ENCODE results near the gene ODC1. TPM values are rescaled to one million over a fixed set of nuclear protein-coding genes. Genes with fewer than 3 reads are reported as not detected.

The ODC1 gene
- total and polyA plus RNA-seq, 2 of the 4 experiments (the other 2 are of a cell fraction), result 117 to 204 TPM

DNA sequence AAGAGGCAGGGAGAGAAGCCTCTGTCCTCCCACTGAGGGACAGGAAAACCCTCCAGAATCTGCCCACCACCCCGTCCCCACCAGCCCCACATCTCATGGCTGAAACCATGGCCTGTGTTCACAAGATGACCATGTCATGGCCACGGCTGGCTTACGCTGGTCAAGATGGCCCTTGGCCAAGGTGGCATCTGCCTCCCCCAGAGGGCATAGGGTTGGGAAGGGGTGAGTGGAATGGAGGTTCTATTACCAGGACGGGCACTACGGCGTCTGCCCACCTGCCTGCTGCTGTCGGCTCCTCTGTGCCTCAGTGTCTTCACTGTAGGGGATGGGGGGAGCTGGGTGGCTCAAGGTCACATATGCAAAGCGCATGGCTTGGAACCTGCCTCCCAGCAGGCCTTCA is 19.8 kb downstream of the ODC1 start:
- dilution Hi-C loops (cut with HindIII; ENCODE audit: low sequenced_read_pairs, unreplicated experiment) (no loop called here), in situ Hi-C loops (cut with MboI; ENCODE audit: low sequenced_read_pairs) (loop anchor here (10.0 kb wide), 1 partner anchor 624 kb away; no protein-coding TSS in a partner anchor), intact Hi-C loops (cut with micrococcal nuclease) (no loop called here)
- H3K56ac ChIP-seq (ENCODE audit: extremely low read depth, insufficient read depth, low read length), result no peak overlapping the region
- no peak overlapping the region for H3K4me3 ChIP-seq (ENCODE audit: insufficient read depth, low read depth, low read length)
- no peak overlapping the region for H4K5ac ChIP-seq (ENCODE audit: low read depth, low read length)
- H2AK9ac ChIP-seq (replicated peaks; ENCODE audit: low read depth, low read length, poor library complexity), result no peak overlapping the region
- no peak overlapping the region for H3K9ac ChIP-seq (ENCODE audit: low read depth, low read length)
- H2BK20ac ChIP-seq (ENCODE audit: low read depth, low read length), result no peak overlapping the region
- no peak overlapping the region for H2AFZ ChIP-seq (replicated peaks; ENCODE audit: low read length, poor library complexity)
- H3K4ac ChIP-seq (ENCODE audit: low read depth, low read length), result no peak overlapping the region
- no peak overlapping the region for H4K91ac ChIP-seq (ENCODE audit: insufficient read depth, low read depth, low read length)
- WGBS, 2 experiments (ENCODE audit: extremely low coverage in 2 of 2, insufficient read length in 1 of 2), result no CpG with 5 or more reads among the region's 8 CpGs
- no peak overlapping the region for H2BK15ac ChIP-seq (ENCODE audit: low read depth, low read length)
- no peak overlapping the region for H2AK5ac ChIP-seq (ENCODE audit: low read depth, low read length)
- ATAC-seq (ENCODE audit: low read depth) (no peak), DNase-seq (no peak)
- no TSS peak for BruUV-seq (replicated peaks)
- peaks cover 3% of the 10 kb centered on the region for H3K9me1 ChIP-seq (ENCODE audit: insufficient read depth, low read length)
- no peak overlapping the region for H2BK5ac ChIP-seq (ENCODE audit: low read depth, low read length, poor library complexity, severe bottlenecking)
- POLR2A ChIA-PET (ENCODE audit: unreplicated experiment), result no interaction called here
- TF ChIP-seq CHD1 (IDR thresholded peaks at IDR 0.05; ENCODE audit: low read depth, low read length) (no peak), NFE2L2 (IDR thresholded peaks at IDR 0.05; ENCODE audit: low read depth, low read length) (no peak), MAFK (IDR thresholded peaks at IDR 0.05; ENCODE audit: low read depth, low read length) (no peak), BHLHE40 (IDR thresholded peaks at IDR 0.05; ENCODE audit: low read depth, low read length) (no peak), RFX5 (IDR thresholded peaks at IDR 0.05; ENCODE audit: low read depth, low read length) (no peak), MXI1 (IDR thresholded peaks at IDR 0.05; ENCODE audit: borderline replicate concordance, low read depth, low read length) (no peak)
- TF ChIP-seq, protein P1, sequence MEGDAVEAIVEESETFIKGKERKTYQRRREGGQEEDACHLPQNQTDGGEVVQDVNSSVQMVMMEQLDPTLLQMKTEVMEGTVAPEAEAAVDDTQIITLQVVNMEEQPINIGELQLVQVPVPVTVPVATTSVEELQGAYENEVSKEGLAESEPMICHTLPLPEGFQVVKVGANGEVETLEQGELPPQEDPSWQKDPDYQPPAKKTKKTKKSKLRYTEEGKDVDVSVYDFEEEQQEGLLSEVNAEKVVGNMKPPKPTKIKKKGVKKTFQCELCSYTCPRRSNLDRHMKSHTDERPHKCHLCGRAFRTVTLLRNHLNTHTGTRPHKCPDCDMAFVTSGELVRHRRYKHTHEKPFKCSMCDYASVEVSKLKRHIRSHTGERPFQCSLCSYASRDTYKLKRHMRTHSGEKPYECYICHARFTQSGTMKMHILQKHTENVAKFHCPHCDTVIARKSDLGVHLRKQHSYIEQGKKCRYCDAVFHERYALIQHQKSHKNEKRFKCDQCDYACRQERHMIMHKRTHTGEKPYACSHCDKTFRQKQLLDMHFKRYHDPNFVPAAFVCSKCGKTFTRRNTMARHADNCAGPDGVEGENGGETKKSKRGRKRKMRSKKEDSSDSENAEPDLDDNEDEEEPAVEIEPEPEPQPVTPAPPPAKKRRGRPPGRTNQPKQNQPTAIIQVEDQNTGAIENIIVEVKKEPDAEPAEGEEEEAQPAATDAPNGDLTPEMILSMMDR (conservative IDR thresholded peaks at IDR 0.05; ENCODE audit: low read depth, low read length), result no peak
- no peaks in the 10 kb centered on the region for H3K27me3 ChIP-seq (ENCODE audit: control insufficient read depth, insufficient read depth, low read length)
- no peaks in the 10 kb centered on the region for H3K9me3 ChIP-seq (ENCODE audit: control insufficient read depth, insufficient read depth, low read length)
- H3K4me2 ChIP-seq (ENCODE audit: low read depth, low read length), result no peak overlapping the region
- H3K23ac ChIP-seq (ENCODE audit: low read depth, low read length), result no peak overlapping the region
- no peak overlapping the region for H3K18ac ChIP-seq (ENCODE audit: low read depth, low read length)
- H3K36me3 ChIP-seq (ENCODE audit: control insufficient read depth, insufficient read depth, low read length), result peaks cover 4% of the 10 kb centered on the region; the same call in 1 of the 2 replicates
- H3K79me1 ChIP-seq (ENCODE audit: low read depth in 1 of 2, low read length in 2 of 2), result no peaks in the 10 kb centered on the region; a peak in 1 of 4 replicates
- H3K4me1 ChIP-seq (ENCODE audit: control insufficient read depth, insufficient read depth, low read length), result peaks cover 7% of the 10 kb centered on the region; the same call in 1 of the 2 replicates
- H2BK120ac ChIP-seq (ENCODE audit: low read depth, low read length), result no peak overlapping the region
- H4K8ac ChIP-seq (ENCODE audit: low read depth in 2 of 2, low read length in 2 of 2), result no peak overlapping the region
- 0 out of 2 replicates have a peak, but pooled peaks cover 4% of the 10 kb centered on the region for H4K20me1 ChIP-seq (ENCODE audit: insufficient read depth, low read length)
- CTCF ChIA-PET, result no interaction called here
- H3K27ac ChIP-seq (ENCODE audit: insufficient read depth, low read length), result no peak overlapping the region
- H3K14ac ChIP-seq (replicated peaks; ENCODE audit: low read depth, low read length), result no peak overlapping the region

Data from IMR-90 (cell line).